ENCODE data around the gene DHRS4.

DNA sequence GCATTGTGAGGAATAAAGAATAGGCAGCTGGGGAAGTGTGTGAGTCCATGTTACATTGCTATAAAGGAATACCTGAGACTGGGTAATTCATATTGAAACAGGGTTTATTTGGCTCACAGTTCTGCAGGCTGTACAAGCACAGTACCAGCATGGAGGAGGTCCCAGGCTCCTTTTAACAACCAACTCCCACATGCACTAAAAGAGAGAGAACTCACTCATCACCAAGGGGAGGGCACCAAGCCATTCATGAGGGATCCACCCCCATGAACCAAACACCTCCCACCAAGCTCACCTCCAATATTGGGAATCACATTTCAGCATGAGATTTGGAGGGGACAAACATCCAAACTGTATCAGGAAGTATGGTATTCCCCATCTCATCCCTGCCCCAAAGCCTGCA is 11.9 kb upstream of the DHRS4 start:
- TF ChIP-seq, protein P1, sequence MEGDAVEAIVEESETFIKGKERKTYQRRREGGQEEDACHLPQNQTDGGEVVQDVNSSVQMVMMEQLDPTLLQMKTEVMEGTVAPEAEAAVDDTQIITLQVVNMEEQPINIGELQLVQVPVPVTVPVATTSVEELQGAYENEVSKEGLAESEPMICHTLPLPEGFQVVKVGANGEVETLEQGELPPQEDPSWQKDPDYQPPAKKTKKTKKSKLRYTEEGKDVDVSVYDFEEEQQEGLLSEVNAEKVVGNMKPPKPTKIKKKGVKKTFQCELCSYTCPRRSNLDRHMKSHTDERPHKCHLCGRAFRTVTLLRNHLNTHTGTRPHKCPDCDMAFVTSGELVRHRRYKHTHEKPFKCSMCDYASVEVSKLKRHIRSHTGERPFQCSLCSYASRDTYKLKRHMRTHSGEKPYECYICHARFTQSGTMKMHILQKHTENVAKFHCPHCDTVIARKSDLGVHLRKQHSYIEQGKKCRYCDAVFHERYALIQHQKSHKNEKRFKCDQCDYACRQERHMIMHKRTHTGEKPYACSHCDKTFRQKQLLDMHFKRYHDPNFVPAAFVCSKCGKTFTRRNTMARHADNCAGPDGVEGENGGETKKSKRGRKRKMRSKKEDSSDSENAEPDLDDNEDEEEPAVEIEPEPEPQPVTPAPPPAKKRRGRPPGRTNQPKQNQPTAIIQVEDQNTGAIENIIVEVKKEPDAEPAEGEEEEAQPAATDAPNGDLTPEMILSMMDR (IDR thresholded peaks at IDR 0.05; ENCODE audit: low read depth, low read length): no peak
- TF ChIP-seq, protein P2, sequence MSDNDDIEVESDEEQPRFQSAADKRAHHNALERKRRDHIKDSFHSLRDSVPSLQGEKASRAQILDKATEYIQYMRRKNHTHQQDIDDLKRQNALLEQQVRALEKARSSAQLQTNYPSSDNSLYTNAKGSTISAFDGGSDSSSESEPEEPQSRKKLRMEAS (IDR thresholded peaks at IDR 0.05; ENCODE audit: low read depth, low read length): no peak
- TF ChIP-seq POLR2A (IDR thresholded peaks at IDR 0.05; ENCODE audit: extremely low read depth, insufficient read length) (no peak), MYC (IDR thresholded peaks at IDR 0.05; ENCODE audit: low read depth, low read length) (no peak)

All from NB4 (cell line).